Measurements from ENCODE around the gene FZD10. TPM values are rescaled to one million over a fixed set of nuclear protein-coding genes. Genes with fewer than 3 reads are reported as not detected.

The FZD10 gene
- total RNA-seq, 2 donors from 2014 or later = under 0.01 to 0.52 TPM

- intact Hi-C loops (cut with DNase I) = no loop called here
- Histone ChIP-seq H3K9me3 (no peaks in the 10 kb centered on the region), H3K27me3 (no peaks in the 10 kb centered on the region), H3K27ac (no peak overlapping the region), H3K4me1 (no peaks in the 10 kb centered on the region), H3K36me3 (replicated peaks in 1 of 2; ENCODE audit: insufficient read depth in 1 of 2, low read depth in 2 of 2) (no peaks in the 10 kb centered on the region), H3K4me3 (no peak overlapping the region)
- no peak for DNase-seq
- 45 to 53% methylated on average over 16 of the region's 16 CpGs for WGBS, 2 donors
- no peak for ATAC-seq
- TF ChIP-seq POLR2A (IDR thresholded peaks at IDR 0.05) (no peak), CTCF (IDR thresholded peaks at IDR 0.05) (no peak)
These were observed 52.6 kb downstream of the FZD10 start for GRCh38 chr12:130214686-130215395.

Other genes starting within 250 kb of the FZD10 start
- gene PIWIL1, start 175.4 kb downstream of the FZD10 start, total RNA-seq = not detected

All from body of pancreas (tissue), 4 donors.